Measurements from ENCODE around the gene CLEC18B.
"Not testable (repeated sequence)": the region's sequence is repeated elsewhere in the genome, so short reads cannot be mapped to it uniquely, and the experiment has no call there.

Gene CLEC18B

DNA sequence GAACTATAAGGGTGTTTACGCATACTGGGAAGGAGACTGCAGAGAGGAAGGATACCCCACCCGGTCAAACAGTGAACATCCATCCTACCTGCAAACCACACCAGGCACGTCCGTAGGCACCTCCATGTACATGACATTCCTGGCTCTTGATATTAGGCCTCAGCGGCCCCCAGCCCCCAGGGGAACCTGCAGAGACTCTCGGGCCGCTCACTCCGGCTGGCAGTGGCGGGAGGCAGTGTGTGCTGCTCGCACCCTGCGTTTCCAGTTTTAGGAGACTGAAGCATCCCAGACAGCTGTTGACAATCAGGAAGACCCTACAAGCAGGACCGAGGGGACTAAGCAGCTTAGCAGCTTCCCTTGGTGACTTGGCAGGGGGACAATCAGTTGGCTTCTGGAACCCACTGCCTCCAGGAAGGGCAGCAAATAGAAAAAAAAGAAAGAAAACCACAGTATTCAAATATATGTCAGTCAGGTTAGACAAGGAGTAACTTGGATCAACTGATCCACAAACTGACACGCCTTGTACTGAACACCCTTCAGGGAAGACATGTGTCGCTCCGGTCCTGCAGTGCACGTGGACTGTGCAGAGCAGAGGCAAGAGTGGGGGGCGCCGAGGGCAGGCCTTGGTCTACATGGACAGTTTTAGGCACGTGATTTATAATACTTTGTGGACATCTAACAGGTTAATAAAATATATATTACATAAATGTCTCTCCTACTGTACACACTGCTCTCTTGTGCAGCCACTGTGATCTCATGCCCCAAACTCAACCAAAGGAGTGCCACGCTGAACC lies 29.9 kb upstream of the CLEC18B start:
- H3K27ac ChIP-seq = no peak overlapping the region
- TF ChIP-seq CTCF (IDR thresholded peaks at IDR 0.05) (no peak), ZFX (IDR thresholded peaks at IDR 0.05; ENCODE audit: borderline replicate concordance) (no peak)

DNA sequence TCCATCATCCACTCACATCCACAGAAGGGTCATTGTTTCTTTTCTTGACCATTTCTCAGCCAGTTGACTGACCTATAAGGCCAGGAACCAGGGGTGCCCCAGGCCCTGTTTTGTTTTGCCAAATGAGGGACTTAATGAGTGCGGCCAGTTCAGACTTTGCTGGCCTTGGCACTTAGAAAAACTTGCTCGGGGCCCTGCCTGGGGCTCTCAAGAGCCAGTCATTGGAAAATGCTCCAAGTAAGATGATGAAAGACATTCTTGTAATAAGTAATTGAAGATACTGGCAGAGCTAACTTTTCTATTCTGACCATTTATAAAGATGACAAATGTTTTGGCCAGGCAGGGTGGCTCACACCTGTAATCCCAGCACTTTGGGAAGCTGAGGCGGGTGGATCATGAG lies 29.0 kb upstream of the CLEC18B start:
- no peak overlapping the region for H3K27ac ChIP-seq
- TF ChIP-seq CTCF (IDR thresholded peaks at IDR 0.05) = no peak
- TF ChIP-seq ZFX (IDR thresholded peaks at IDR 0.05; ENCODE audit: borderline replicate concordance) = no peak

- TF ChIP-seq CTCF (IDR thresholded peaks at IDR 0.05) (no peak), ZFX (IDR thresholded peaks at IDR 0.05; ENCODE audit: borderline replicate concordance) (no peak)
- H3K27ac ChIP-seq = no peak overlapping the region
These were observed 28.2 kb upstream of the CLEC18B start for GRCh38 chr16:74449470-74449869.

GRCh38 chr16:74448990-74449389 lies 27.7 kb upstream of the CLEC18B start:
- TF ChIP-seq ZFX (IDR thresholded peaks at IDR 0.05; ENCODE audit: borderline replicate concordance) (no peak), CTCF (IDR thresholded peaks at IDR 0.05) (no peak)
- no peak overlapping the region for H3K27ac ChIP-seq

DNA sequence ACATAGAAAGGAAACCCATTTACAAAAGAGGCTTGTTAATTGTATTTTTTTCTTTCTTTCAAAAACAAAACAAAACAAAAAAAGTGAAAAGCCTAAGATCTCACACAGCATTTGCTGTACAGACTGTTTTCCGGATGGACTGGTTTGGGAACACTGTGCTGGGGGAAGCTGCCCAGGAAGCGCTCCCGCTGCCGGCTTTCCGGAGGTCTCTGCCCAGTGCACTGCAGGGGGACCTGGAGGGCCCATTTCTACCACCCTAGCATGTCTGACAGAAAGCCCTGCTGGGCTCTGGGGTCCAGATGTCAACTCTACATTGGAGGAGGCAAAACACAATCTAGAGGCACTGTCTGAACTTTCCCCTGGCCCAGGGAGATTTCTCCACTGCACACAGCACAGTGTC lies 26.3 kb upstream of the CLEC18B start:
- no peak overlapping the region for H3K27ac ChIP-seq
- TF ChIP-seq ZFX (IDR thresholded peaks at IDR 0.05; ENCODE audit: borderline replicate concordance) = no peak
- no peak for TF ChIP-seq CTCF (IDR thresholded peaks at IDR 0.05)

GRCh38 chr16:74446866-74447265 lies 25.6 kb upstream of the CLEC18B start:
- TF ChIP-seq CTCF (IDR thresholded peaks at IDR 0.05) = no peak
- no peak for TF ChIP-seq ZFX (IDR thresholded peaks at IDR 0.05; ENCODE audit: borderline replicate concordance)
- H3K27ac ChIP-seq = no peak overlapping the region

DNA sequence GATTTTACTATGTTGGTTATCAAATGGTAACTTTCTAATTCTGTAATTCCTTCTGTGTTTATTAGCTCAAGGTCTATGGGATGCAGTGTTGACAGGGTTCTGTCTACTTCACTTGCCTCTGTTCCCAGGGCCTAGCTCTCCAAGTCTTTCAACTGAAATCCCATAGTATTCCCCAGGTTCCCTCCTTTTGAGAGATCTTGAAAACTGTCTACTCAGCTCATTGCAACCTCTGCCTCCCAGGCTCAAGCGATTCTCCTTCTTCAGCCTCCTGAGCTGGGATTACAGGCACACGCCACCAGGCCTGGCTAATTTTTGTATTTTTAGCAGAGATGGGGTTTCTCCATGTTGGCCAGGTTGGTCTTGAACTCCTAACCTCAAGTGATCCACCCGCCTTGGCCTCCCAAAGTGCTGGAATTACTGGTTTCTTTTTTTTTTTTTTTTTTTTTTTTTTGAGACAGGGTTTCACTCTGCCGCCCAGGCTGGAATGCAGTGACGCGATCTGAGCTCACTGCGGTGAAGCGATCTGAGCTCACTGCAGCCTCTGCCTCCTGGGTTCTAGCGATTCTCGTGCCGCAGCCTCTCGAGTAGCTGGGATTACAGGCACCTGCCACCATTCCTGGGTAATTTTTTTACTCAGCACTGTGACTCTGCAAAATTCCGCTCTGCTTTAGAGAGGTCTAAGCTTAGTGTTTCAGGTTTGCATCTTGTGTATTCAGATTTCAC lies 22.5 kb upstream of the CLEC18B start:
- H3K27ac ChIP-seq = not testable (repeated sequence)

Measured in 22Rv1 (cell line).